ENCODE data around the gene TRIM9.

TRIM9 gene

GRCh38 chr14:51023964-51024363 lies 70.9 kb downstream of the TRIM9 start:
- H3K4me3 Mint-ChIP-seq = no peak overlapping the region
- no peaks in the 10 kb centered on the region for H3K9me3 Mint-ChIP-seq
- no peaks in the 10 kb centered on the region for H3K36me3 Mint-ChIP-seq (ENCODE audit: insufficient read depth)
- no peaks in the 10 kb centered on the region for H3K4me1 Mint-ChIP-seq (ENCODE audit: low read depth in 2 of 2)
- ATAC-seq (replicated peaks) (no peak), DNase-seq (no peak)
- H3K27me3 Mint-ChIP-seq = peaks cover 9 to 12% of the 10 kb centered on the region in 2 donors
- H3K27ac Mint-ChIP-seq = no peak overlapping the region

- Mint-ChIP-seq H3K27ac (no peak overlapping the region), H3K36me3 (ENCODE audit: insufficient read depth) (no peaks in the 10 kb centered on the region), H3K9me3 (no peaks in the 10 kb centered on the region), H3K4me3 (no peak overlapping the region), H3K4me1 (ENCODE audit: low read depth in 2 of 2) (no peaks in the 10 kb centered on the region), H3K27me3 (peaks cover 0 to 5% of the 10 kb centered on the region in 2 donors)
- ATAC-seq (replicated peaks) = no peak
- no peak for DNase-seq
Measured at GRCh38 chr14:51022769-51023168, 72.1 kb downstream of the TRIM9 start.

- Mint-ChIP-seq H3K36me3 (ENCODE audit: insufficient read depth) (no peaks in the 10 kb centered on the region), H3K4me3 (no peak overlapping the region), H3K4me1 (ENCODE audit: low read depth in 2 of 2) (no peaks in the 10 kb centered on the region), H3K9me3 (no peaks in the 10 kb centered on the region), H3K27me3 (peaks cover under 1 to 6% of the 10 kb centered on the region in 2 donors), H3K27ac (no peak overlapping the region)
- no peak for DNase-seq
- no peak for ATAC-seq (replicated peaks)
Measured at GRCh38 chr14:51020024-51020710, 74.7 kb downstream of the TRIM9 start.

- H3K27me3 Mint-ChIP-seq = peaks cover 10 to 16% of the 10 kb centered on the region in 2 donors
- no peaks in the 10 kb centered on the region for H3K4me1 Mint-ChIP-seq (ENCODE audit: low read depth in 2 of 2)
- DNase-seq (no peak), ATAC-seq (replicated peaks) (no peak)
- no peaks in the 10 kb centered on the region for H3K9me3 Mint-ChIP-seq
- no peaks in the 10 kb centered on the region for H3K36me3 Mint-ChIP-seq (ENCODE audit: insufficient read depth)
- no peak overlapping the region for H3K4me3 Mint-ChIP-seq
- H3K27ac Mint-ChIP-seq = no peak overlapping the region
Measured at GRCh38 chr14:51019089-51019488, 75.8 kb downstream of the TRIM9 start.

GRCh38 chr14:51018521-51018920 lies 76.4 kb downstream of the TRIM9 start:
- H3K36me3 Mint-ChIP-seq (ENCODE audit: insufficient read depth) = no peaks in the 10 kb centered on the region
- peaks cover 10 to 16% of the 10 kb centered on the region in 2 donors for H3K27me3 Mint-ChIP-seq
- DNase-seq (no peak), ATAC-seq (replicated peaks) (no peak)
- no peak overlapping the region for H3K27ac Mint-ChIP-seq
- no peaks in the 10 kb centered on the region for H3K4me1 Mint-ChIP-seq (ENCODE audit: low read depth in 2 of 2)
- no peak overlapping the region for H3K4me3 Mint-ChIP-seq
- no peaks in the 10 kb centered on the region for H3K9me3 Mint-ChIP-seq

- no peak for ATAC-seq (replicated peaks)
- Mint-ChIP-seq H3K4me1 (ENCODE audit: low read depth in 2 of 2) (no peaks in the 10 kb centered on the region), H3K4me3 (no peak overlapping the region), H3K27ac (no peak overlapping the region), H3K36me3 (ENCODE audit: insufficient read depth) (no peaks in the 10 kb centered on the region), H3K27me3 (peaks cover 18 to 24% of the 10 kb centered on the region in 2 donors), H3K9me3 (no peaks in the 10 kb centered on the region)
- no peak for DNase-seq
Measured at GRCh38 chr14:51014625-51015024, 80.3 kb downstream of the TRIM9 start.

- H3K36me3 Mint-ChIP-seq (ENCODE audit: insufficient read depth) = no peaks in the 10 kb centered on the region
- peaks cover 18 to 24% of the 10 kb centered on the region in 2 donors for H3K27me3 Mint-ChIP-seq
- H3K4me1 Mint-ChIP-seq (ENCODE audit: low read depth in 2 of 2) = no peaks in the 10 kb centered on the region
- H3K27ac Mint-ChIP-seq = no peak overlapping the region
- ATAC-seq (replicated peaks) (no peak), DNase-seq (no peak)
- H3K9me3 Mint-ChIP-seq = no peaks in the 10 kb centered on the region
- H3K4me3 Mint-ChIP-seq = no peak overlapping the region
Measured at GRCh38 chr14:51014086-51014485, 80.8 kb downstream of the TRIM9 start.

- Mint-ChIP-seq H3K27ac (no peak overlapping the region), H3K27me3 (peaks cover 18 to 24% of the 10 kb centered on the region in 2 donors), H3K36me3 (ENCODE audit: insufficient read depth) (no peaks in the 10 kb centered on the region), H3K4me3 (no peak overlapping the region), H3K4me1 (ENCODE audit: low read depth in 2 of 2) (no peaks in the 10 kb centered on the region), H3K9me3 (no peaks in the 10 kb centered on the region)
- no peak for DNase-seq
- ATAC-seq (replicated peaks) = no peak
Measured at GRCh38 chr14:51012055-51012454, 82.8 kb downstream of the TRIM9 start.

- Mint-ChIP-seq H3K4me1 (ENCODE audit: low read depth in 2 of 2) (no peaks in the 10 kb centered on the region), H3K4me3 (no peak overlapping the region), H3K36me3 (ENCODE audit: insufficient read depth) (peaks cover 2% of the 10 kb centered on the region), H3K27ac (no peak overlapping the region), H3K9me3 (no peaks in the 10 kb centered on the region), H3K27me3 (peaks cover 8 to 9% of the 10 kb centered on the region in 2 donors)
- no peak for ATAC-seq (replicated peaks)
- DNase-seq = no peak
Measured at GRCh38 chr14:51008446-51008845, 86.5 kb downstream of the TRIM9 start.

- DNase-seq = no peak
- Mint-ChIP-seq H3K4me3 (no peak overlapping the region), H3K9me3 (no peaks in the 10 kb centered on the region), H3K36me3 (ENCODE audit: insufficient read depth) (peaks cover 2% of the 10 kb centered on the region), H3K27me3 (peaks cover 0 to 6% of the 10 kb centered on the region in 2 donors), H3K27ac (no peak overlapping the region), H3K4me1 (ENCODE audit: low read depth in 2 of 2) (no peaks in the 10 kb centered on the region)
- no peak for ATAC-seq (replicated peaks)
Measured at GRCh38 chr14:51006781-51007211, 88.1 kb downstream of the TRIM9 start.

- H3K4me1 Mint-ChIP-seq (ENCODE audit: low read depth in 2 of 2) = no peaks in the 10 kb centered on the region
- H3K9me3 Mint-ChIP-seq = no peaks in the 10 kb centered on the region
- no peak overlapping the region for H3K27ac Mint-ChIP-seq
- ATAC-seq (replicated peaks) = no peak
- H3K27me3 Mint-ChIP-seq = peaks cover 0 to 6% of the 10 kb centered on the region in 2 donors
- peaks cover 2% of the 10 kb centered on the region for H3K36me3 Mint-ChIP-seq (ENCODE audit: insufficient read depth)
- H3K4me3 Mint-ChIP-seq = no peak overlapping the region
- no peak for DNase-seq
Measured at GRCh38 chr14:51006324-51006723, 88.6 kb downstream of the TRIM9 start.

GRCh38 chr14:51004801-51005526 lies 89.9 kb downstream of the TRIM9 start:
- H3K4me3 Mint-ChIP-seq = no peak overlapping the region

GRCh38 chr14:51004352-51004800 lies 90.5 kb downstream of the TRIM9 start:
- ATAC-seq (replicated peaks) (no peak), DNase-seq (no peak)
- H3K36me3 Mint-ChIP-seq (ENCODE audit: insufficient read depth) = peaks cover 2% of the 10 kb centered on the region
- no peaks in the 10 kb centered on the region for H3K4me1 Mint-ChIP-seq (ENCODE audit: low read depth in 2 of 2)
- no peak overlapping the region for H3K4me3 Mint-ChIP-seq
- H3K27ac Mint-ChIP-seq = no peak overlapping the region
- H3K27me3 Mint-ChIP-seq = peaks cover 0 to 6% of the 10 kb centered on the region in 2 donors
- H3K9me3 Mint-ChIP-seq = no peaks in the 10 kb centered on the region

More at GRCh38 chr14:51004801-51005526, 89.9 kb downstream of the TRIM9 start:
- DNase-seq (no peak), ATAC-seq (replicated peaks) (no peak)
- Mint-ChIP-seq H3K36me3 (ENCODE audit: insufficient read depth) (peaks cover 2% of the 10 kb centered on the region), H3K9me3 (no peaks in the 10 kb centered on the region), H3K27ac (no peak overlapping the region), H3K4me1 (ENCODE audit: low read depth in 2 of 2) (no peaks in the 10 kb centered on the region), H3K27me3 (peaks cover 0 to 6% of the 10 kb centered on the region in 2 donors)

Data from effector memory CD8-positive, alpha-beta T cell (primary cell).